Natural killer cell treated with Interleukin-12 subunit alpha and Interleukin-12 subunit beta and Interleukin-15 and Interleukin-18, amount 100 ng/mL, for 72 hours (primary cell): ENCODE data around the gene SPARC. TPM values are rescaled to one million over a fixed set of nuclear protein-coding genes. Genes with fewer than 3 reads are reported as not detected.

Experiments used
- ATAC-seq, 2 donors: fragments of 150-1000 bp; cut with Tn5 transposase in 1 of 2; sonication (Bioruptor Pico), chemical (Tn5 transposase) in 1 of 2; 2 replicates each; pipeline ENCODE4 v1.10.0; 2021
- DNase-seq: peaks from one replicate; pipeline ENCODE4 v3.0.0; 2022; ENCODE audit warnings: low spot score
- H3K27ac Mint-ChIP-seq, 2 donors: 1 replicate in 1 of 2; 2 replicates in 1 of 2; pipeline ENCODE4 v1.8.0; 2022; ENCODE audit warnings: mixed read lengths in 2 of 2, mild to moderate bottlenecking in 1 of 2, moderate library complexity in 1 of 2
- H3K27me3 Mint-ChIP-seq, 2 donors: 1 replicate in 1 of 2; 2 replicates in 1 of 2; pipeline ENCODE4 v1.8.0; 2022; ENCODE audit warnings: mixed read lengths in 2 of 2
- H3K36me3 Mint-ChIP-seq: one replicate; pipeline ENCODE4 v1.8.0; 2022; ENCODE audit warnings: mixed read lengths
- H3K4me1 Mint-ChIP-seq, 2 donors: 1 replicate in 1 of 2; 2 replicates in 1 of 2; pipeline ENCODE4 v1.8.0; 2022; ENCODE audit warnings: low read depth in 2 of 2, mixed read lengths in 2 of 2, mild to moderate bottlenecking in 1 of 2
- H3K4me3 Mint-ChIP-seq: one replicate; pipeline ENCODE4 v1.8.0; 2022; ENCODE audit warnings: mixed read lengths
- H3K9me3 Mint-ChIP-seq: 2 replicates; pipeline ENCODE4 v1.8.0; 2022; ENCODE audit warnings: mixed read lengths
- total RNA-seq, 2 donors: library from RNA; stranded (reverse); gene quantifications; one replicate each; pipeline ENCODE4 v1.2.3, GENCODE V29; 2022

Gene SPARC
- total RNA-seq, 2 donors from 2014 or later: not detected

GRCh38 chr5:151670083-151670686 is 16.5 kb downstream of the SPARC start:
- Mint-ChIP-seq H3K27me3 (no peaks in the 10 kb centered on the region), H3K4me1 (no peaks in the 10 kb centered on the region), H3K4me3 (no peak overlapping the region), H3K9me3 (no peaks in the 10 kb centered on the region), H3K36me3 (no peaks in the 10 kb centered on the region), H3K27ac (no peak overlapping the region)
- ATAC-seq (no peak), DNase-seq (no peak)

DNA sequence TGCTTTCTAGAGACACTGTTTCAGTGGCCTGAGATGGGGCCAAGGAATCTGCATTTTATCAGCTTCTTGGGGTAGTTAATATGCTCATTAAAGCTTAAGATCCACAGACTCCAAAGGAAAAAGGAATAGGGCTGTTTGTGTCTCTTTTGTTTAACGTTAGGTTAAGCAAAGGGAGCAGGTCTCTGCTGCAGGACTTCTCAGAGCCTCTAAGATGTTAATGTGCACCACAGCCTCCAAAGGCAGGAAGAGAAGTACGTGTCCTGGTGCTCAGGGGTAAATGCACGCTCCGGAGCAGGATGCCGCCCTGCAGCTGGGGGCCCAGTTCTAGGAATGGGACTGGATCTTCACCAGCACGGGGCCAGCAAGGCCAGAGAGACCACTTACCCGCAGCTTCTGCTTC is 19.6 kb downstream of the SPARC start:
- Mint-ChIP-seq H3K27me3 (no peaks in the 10 kb centered on the region), H3K4me1 (peaks cover 3 to 6% of the 10 kb centered on the region in 2 donors), H3K9me3 (no peaks in the 10 kb centered on the region), H3K36me3 (no peaks in the 10 kb centered on the region), H3K27ac (no peak overlapping the region), H3K4me3 (no peak overlapping the region)
- DNase-seq (no peak), ATAC-seq (no peak)

DNA sequence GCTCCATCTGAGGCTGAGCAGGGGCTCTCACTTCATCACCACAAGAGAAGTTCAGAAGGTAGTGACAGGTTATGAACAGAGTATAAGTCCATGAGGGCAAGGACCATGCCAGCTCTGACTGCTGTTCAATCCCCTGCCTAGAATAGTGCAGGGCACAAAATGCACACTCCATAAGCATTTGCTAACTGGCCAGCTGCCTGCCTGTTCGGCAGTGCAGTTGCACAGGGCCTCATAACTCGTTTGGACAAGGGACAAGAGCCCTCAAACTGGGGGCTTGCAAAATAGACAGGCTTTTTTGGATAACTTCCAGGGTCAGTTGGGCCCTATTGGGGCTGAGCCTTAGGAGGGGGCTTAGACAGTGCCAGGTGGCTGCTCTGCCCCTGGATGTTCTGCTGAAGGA is 21.1 kb downstream of the SPARC start:
- H3K9me3 Mint-ChIP-seq: no peaks in the 10 kb centered on the region
- no peak overlapping the region for H3K4me3 Mint-ChIP-seq
- peaks cover 3 to 6% of the 10 kb centered on the region in 2 donors for H3K4me1 Mint-ChIP-seq
- DNase-seq (no peak), ATAC-seq (no peak)
- H3K36me3 Mint-ChIP-seq: no peaks in the 10 kb centered on the region
- no peak overlapping the region for H3K27ac Mint-ChIP-seq
- peaks cover 4 to 5% of the 10 kb centered on the region in 2 donors for H3K27me3 Mint-ChIP-seq

- peaks cover 4 to 5% of the 10 kb centered on the region in 2 donors for H3K27me3 Mint-ChIP-seq
- DNase-seq (no peak), ATAC-seq (peak in 1 of 2 donors; percentile 24)
- no peak overlapping the region for H3K4me3 Mint-ChIP-seq
- H3K36me3 Mint-ChIP-seq: no peaks in the 10 kb centered on the region
- no peak overlapping the region for H3K27ac Mint-ChIP-seq
- H3K4me1 Mint-ChIP-seq: peaks cover 3 to 6% of the 10 kb centered on the region in 2 donors
- no peaks in the 10 kb centered on the region for H3K9me3 Mint-ChIP-seq
Observed at GRCh38 chr5:151664694-151665585, 21.8 kb downstream of the SPARC start.

GRCh38 chr5:151663617-151664293 is 23.0 kb downstream of the SPARC start:
- DNase-seq: no peak
- H3K36me3 Mint-ChIP-seq: no peaks in the 10 kb centered on the region
- H3K27ac Mint-ChIP-seq: no peak overlapping the region
- H3K4me1 Mint-ChIP-seq: peaks cover 6% of the 10 kb centered on the region in 2 donors
- no peaks in the 10 kb centered on the region for H3K9me3 Mint-ChIP-seq
- H3K4me3 Mint-ChIP-seq: no peak overlapping the region
- peaks cover 5 to 6% of the 10 kb centered on the region in 2 donors for H3K27me3 Mint-ChIP-seq
- no peak for ATAC-seq

DNA sequence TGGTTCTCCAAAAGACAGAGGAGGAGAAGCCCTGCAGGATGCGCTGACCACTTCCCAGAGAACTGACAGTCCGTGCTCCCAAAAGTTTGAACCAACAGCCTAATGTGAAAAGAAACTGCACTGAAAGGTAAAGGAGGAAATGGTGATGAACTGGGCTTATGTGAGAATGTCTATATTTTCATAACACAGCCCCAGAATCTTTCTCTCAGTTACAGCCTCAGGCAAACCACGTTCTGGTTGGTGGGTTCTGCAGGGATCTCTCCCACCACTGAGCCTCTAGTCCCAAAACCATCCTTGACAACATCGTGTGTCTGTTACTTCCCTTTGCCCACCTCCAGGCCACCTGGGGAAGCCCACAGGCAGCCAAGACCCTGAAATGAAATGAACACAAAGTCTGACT is 23.9 kb downstream of the SPARC start:
- no peak for DNase-seq
- H3K27me3 Mint-ChIP-seq: peaks cover 5 to 6% of the 10 kb centered on the region in 2 donors
- no peak overlapping the region for H3K27ac Mint-ChIP-seq
- ATAC-seq: no peak
- H3K36me3 Mint-ChIP-seq: no peaks in the 10 kb centered on the region
- H3K4me3 Mint-ChIP-seq: no peak overlapping the region
- no peaks in the 10 kb centered on the region for H3K9me3 Mint-ChIP-seq
- H3K4me1 Mint-ChIP-seq: peaks cover 6% of the 10 kb centered on the region in 2 donors

DNA sequence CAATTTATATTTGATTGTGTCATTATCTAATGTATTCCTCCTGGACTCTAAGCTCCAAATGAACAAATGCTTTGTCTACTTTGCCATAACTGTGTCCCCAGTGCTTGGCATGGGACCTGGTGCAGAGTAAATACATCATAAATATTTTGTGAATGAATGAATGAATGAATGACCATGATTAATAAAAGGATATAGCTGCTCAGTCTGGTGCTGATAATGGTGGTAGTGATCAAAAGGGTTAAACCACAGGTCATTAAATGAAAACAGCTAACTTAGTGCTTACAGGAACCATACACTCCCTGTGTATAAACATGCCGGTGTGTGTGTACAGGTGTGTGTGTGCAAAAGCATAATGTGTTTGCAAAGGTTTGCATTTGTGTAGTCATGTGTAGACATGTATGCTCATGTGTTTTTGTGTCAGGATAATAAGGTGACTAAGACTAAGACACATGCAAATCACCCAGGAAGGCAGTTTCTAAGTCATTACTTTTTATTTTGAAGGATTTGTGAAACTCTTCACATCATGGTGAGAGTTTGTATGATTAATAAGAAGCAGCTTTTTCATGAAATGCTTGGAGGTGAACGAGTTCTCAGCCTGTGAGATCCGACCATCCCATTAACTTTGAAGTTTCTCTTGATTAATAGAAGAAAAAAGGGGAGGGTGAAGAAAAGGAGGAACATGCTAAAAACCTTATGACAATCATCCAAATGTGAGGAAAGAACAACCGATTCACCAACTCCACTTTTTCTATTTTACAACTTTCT is 24.6 kb downstream of the SPARC start:
- Mint-ChIP-seq H3K9me3 (no peaks in the 10 kb centered on the region), H3K4me3 (no peak overlapping the region), H3K4me1 (peaks cover 6% of the 10 kb centered on the region in 2 donors)

GRCh38 chr5:151660616-151661495 is 25.9 kb downstream of the SPARC start:
- no peak overlapping the region for H3K27ac Mint-ChIP-seq
- peaks cover 6 to 9% of the 10 kb centered on the region in 2 donors for H3K27me3 Mint-ChIP-seq
- no peak for DNase-seq
- H3K4me3 Mint-ChIP-seq: no peak overlapping the region
- H3K9me3 Mint-ChIP-seq: no peaks in the 10 kb centered on the region
- peaks cover 6% of the 10 kb centered on the region in 2 donors for H3K4me1 Mint-ChIP-seq
- no peak for ATAC-seq
- no peaks in the 10 kb centered on the region for H3K36me3 Mint-ChIP-seq

More for the DNA sequence above, 24.6 kb downstream of the SPARC start:
- DNase-seq (no peak), ATAC-seq (no peak)
- Mint-ChIP-seq H3K27me3 (peaks cover 5 to 6% of the 10 kb centered on the region in 2 donors), H3K36me3 (no peaks in the 10 kb centered on the region), H3K27ac (no peak overlapping the region)

GRCh38 chr5:151659001-151659754 is 27.5 kb downstream of the SPARC start:
- ATAC-seq (peak; percentile 83 to 91), DNase-seq (peak; percentile 84)
- Mint-ChIP-seq H3K4me1 (peaks cover 6% of the 10 kb centered on the region in 2 donors), H3K9me3 (no peaks in the 10 kb centered on the region), H3K36me3 (no peaks in the 10 kb centered on the region), H3K27me3 (peaks cover 8 to 17% of the 10 kb centered on the region in 2 donors), H3K27ac (no peak overlapping the region), H3K4me3 (no peak overlapping the region)

DNA sequence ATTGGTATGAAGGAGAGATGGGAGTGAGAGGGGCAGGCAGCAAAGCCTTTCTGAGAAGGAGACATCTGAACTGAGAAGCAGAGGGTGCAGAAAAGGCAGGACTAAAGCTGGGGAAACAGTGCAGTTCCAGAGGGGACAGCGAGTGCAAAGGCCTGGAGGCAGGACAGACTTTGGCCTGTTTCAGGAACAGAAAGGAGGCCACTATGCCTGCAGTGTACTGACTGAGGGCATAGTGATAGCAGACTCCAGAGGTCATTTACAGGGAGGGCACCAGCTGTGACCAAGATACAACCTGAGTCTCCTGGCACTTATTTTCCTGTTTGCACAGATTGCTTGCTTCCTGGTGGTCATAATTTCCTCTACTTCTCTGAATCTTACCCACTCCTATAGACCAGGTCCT is 29.6 kb downstream of the SPARC start:
- peaks cover 10 to 17% of the 10 kb centered on the region in 2 donors for H3K27me3 Mint-ChIP-seq
- no peaks in the 10 kb centered on the region for H3K9me3 Mint-ChIP-seq
- ATAC-seq (no peak), DNase-seq (no peak)
- no peaks in the 10 kb centered on the region for H3K36me3 Mint-ChIP-seq
- H3K4me1 Mint-ChIP-seq: peaks cover 0 to 3% of the 10 kb centered on the region in 2 donors
- H3K4me3 Mint-ChIP-seq: no peak overlapping the region
- H3K27ac Mint-ChIP-seq: no peak overlapping the region

DNA sequence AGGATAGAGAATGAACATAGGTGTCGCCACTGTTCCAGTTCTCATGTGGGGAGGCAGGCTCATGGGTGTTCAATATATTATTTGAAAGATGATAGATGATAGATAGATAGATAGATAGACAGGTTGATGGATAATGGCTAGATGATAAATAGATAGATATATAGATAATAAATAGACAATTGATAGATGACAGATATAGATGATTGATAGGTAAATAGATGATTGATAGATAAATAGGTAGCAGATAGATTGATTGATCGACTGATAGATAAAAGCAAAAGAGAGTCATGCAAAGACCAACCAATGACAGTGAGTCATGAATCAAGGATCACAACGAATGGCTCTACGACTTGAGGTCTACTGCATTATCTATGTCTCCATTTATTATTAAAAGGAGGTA is 30.4 kb downstream of the SPARC start:
- no peak overlapping the region for H3K27ac Mint-ChIP-seq
- H3K9me3 Mint-ChIP-seq: no peaks in the 10 kb centered on the region
- H3K4me1 Mint-ChIP-seq: peaks cover 0 to 3% of the 10 kb centered on the region in 2 donors
- no peak overlapping the region for H3K4me3 Mint-ChIP-seq
- H3K36me3 Mint-ChIP-seq: no peaks in the 10 kb centered on the region
- no peak for DNase-seq
- ATAC-seq: no peak
- peaks cover 10 to 17% of the 10 kb centered on the region in 2 donors for H3K27me3 Mint-ChIP-seq

GRCh38 chr5:151651997-151652645 is 34.6 kb downstream of the SPARC start:
- Mint-ChIP-seq H3K4me1 (no peaks in the 10 kb centered on the region), H3K36me3 (no peaks in the 10 kb centered on the region), H3K9me3 (no peaks in the 10 kb centered on the region), H3K4me3 (no peak overlapping the region), H3K27me3 (peaks cover 4 to 16% of the 10 kb centered on the region in 2 donors), H3K27ac (no peak overlapping the region)
- DNase-seq (no peak), ATAC-seq (peak; percentile 78 to 82)
